Neural crest cell (in vitro differentiated cells): ENCODE measurements around the gene FRRS1. TPM values are rescaled to one million over a fixed set of nuclear protein-coding genes. Genes with fewer than 3 reads are reported as not detected.

ENCODE experiments used
- DNase-seq: peaks from one replicate; pipeline ENCODE4 v3.0.0; 2021; ENCODE audit warnings: low read depth, mixed read lengths, low spot score
- H3K27ac Mint-ChIP-seq: one replicate; pipeline ENCODE4 v1.8.0; 2021; ENCODE audit warnings: mild to moderate bottlenecking, mixed read lengths; ENCODE audit not compliant: unreplicated experiment
- H3K27me3 Mint-ChIP-seq: 2 replicates; pipeline ENCODE4 v1.8.0; 2021; ENCODE audit warnings: low read depth, mild to moderate bottlenecking, mixed read lengths
- H3K36me3 Mint-ChIP-seq: 2 replicates; pipeline ENCODE4 v1.8.0; 2021; ENCODE audit warnings: low read depth, mild to moderate bottlenecking, mixed read lengths
- H3K4me1 Mint-ChIP-seq: 2 replicates; pipeline ENCODE4 v1.8.0; 2021; ENCODE audit warnings: mixed read lengths
- H3K4me3 Mint-ChIP-seq: one replicate; pipeline ENCODE4 v1.8.0; 2021; ENCODE audit warnings: mild to moderate bottlenecking, mixed read lengths
- H3K9me3 Mint-ChIP-seq: 2 replicates; pipeline ENCODE4 v1.8.0; 2021; ENCODE audit warnings: mixed read lengths
- total RNA-seq: library from RNA; stranded (reverse); gene quantifications from 2 replicates; pipeline ENCODE4 v1.2.1, GENCODE V29; 2021
- TF ChIP-seq, protein P1 (sequence below): fragments of 200-600 bp; sonication (generic); conservative IDR thresholded peaks from 2 replicates; pipeline ENCODE4 v1.5.0; 2021; ENCODE audit warnings: antibody characterized with exemption, mild to moderate bottlenecking

FRRS1 gene
- total RNA-seq, 1 donor from 2014 or later = 8.2 TPM

DNA sequence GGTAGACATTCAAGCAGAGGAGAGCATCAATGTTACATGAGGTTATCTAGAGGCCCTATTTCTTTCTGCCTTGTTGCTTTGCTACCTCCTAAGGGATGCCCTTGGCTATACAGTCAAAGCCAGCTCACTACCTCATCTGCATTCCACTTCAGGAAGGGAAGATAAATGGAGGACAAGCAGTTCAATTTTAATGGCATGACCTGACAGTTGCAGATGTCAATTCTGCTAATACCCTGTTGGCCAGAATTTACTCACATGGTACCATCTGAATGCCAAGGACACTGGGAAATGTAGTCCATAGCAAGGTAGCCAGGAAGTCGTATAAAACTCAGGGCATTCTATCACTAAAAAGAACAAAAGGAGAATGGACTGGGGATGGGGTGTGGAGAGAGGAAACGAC lies 89.0 kb downstream of the FRRS1 start:
- no peaks in the 10 kb centered on the region for H3K36me3 Mint-ChIP-seq
- no peak for DNase-seq
- no peaks in the 10 kb centered on the region for H3K9me3 Mint-ChIP-seq
- H3K27ac Mint-ChIP-seq = no peak overlapping the region
- TF ChIP-seq, protein P1, sequence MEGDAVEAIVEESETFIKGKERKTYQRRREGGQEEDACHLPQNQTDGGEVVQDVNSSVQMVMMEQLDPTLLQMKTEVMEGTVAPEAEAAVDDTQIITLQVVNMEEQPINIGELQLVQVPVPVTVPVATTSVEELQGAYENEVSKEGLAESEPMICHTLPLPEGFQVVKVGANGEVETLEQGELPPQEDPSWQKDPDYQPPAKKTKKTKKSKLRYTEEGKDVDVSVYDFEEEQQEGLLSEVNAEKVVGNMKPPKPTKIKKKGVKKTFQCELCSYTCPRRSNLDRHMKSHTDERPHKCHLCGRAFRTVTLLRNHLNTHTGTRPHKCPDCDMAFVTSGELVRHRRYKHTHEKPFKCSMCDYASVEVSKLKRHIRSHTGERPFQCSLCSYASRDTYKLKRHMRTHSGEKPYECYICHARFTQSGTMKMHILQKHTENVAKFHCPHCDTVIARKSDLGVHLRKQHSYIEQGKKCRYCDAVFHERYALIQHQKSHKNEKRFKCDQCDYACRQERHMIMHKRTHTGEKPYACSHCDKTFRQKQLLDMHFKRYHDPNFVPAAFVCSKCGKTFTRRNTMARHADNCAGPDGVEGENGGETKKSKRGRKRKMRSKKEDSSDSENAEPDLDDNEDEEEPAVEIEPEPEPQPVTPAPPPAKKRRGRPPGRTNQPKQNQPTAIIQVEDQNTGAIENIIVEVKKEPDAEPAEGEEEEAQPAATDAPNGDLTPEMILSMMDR = no peak
- H3K4me3 Mint-ChIP-seq = no peak overlapping the region
- H3K27me3 Mint-ChIP-seq = no peaks in the 10 kb centered on the region
- peaks cover 26% of the 10 kb centered on the region for H3K4me1 Mint-ChIP-seq

DNA sequence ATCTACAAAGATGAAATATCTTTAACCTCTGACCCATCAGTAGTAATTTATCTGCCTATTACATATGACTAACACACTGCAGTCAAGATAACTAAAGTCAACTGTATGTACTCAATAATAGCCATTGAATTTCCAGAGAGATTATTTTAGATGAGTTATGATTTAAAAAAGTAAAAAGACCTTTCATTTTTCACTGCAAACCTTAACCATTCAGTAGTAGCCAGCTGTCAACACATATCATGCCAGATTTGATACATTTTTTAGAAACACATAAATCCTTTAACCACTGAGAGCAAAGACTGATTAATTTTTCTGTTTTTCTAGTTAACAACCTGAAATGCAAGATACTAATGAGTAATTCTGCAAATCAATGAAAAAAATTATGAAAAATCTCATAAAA lies 89.6 kb downstream of the FRRS1 start:
- no peak for DNase-seq
- Mint-ChIP-seq H3K4me1 (peaks cover 30% of the 10 kb centered on the region), H3K27ac (no peak overlapping the region), H3K36me3 (no peaks in the 10 kb centered on the region), H3K27me3 (no peaks in the 10 kb centered on the region), H3K9me3 (no peaks in the 10 kb centered on the region), H3K4me3 (no peak overlapping the region)
- TF ChIP-seq, protein P1 = no peak

DNA sequence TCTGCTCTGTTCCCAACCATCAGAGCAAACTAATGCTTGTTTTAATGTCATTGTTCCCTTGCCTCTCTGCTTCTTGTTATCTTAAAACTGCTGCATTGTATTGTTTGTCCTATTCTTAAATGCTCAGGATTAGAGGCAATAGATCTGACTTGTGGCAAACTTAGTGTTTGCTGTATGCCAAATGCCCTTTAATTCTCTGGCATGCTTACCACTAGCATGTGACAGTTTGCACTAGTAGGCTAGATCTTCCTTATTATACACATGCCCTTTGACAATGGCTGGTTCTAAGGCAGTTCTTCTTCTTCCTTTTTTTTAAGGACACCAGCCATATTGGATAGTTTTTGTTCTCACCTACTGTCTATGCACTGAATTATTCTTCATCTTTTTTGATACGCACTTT lies 90.4 kb downstream of the FRRS1 start:
- TF ChIP-seq, protein P1 = no peak
- Mint-ChIP-seq H3K9me3 (no peaks in the 10 kb centered on the region), H3K4me1 (peaks cover 30% of the 10 kb centered on the region), H3K4me3 (no peak overlapping the region), H3K36me3 (no peaks in the 10 kb centered on the region), H3K27me3 (no peaks in the 10 kb centered on the region), H3K27ac (no peak overlapping the region)
- DNase-seq = no peak

DNA sequence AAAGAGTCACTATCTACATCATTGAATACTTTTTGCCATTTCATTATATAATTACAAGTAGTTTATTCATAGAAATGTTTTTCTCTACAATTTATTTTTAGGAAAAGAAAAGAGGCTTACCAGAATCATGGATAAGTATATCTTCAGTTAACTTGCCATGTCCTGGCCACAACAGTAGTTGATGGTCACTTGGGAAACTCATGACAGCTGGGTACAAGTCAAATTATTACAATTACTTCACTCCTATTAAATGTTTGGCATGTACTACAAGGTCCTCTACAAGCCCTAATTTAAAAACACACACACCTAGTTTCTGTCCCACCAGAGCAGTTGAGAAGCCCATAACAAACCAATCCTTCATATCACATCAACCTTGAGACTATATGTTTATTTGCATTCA lies 91.1 kb downstream of the FRRS1 start:
- Mint-ChIP-seq H3K9me3 (no peaks in the 10 kb centered on the region), H3K4me3 (no peak overlapping the region), H3K27ac (no peak overlapping the region), H3K36me3 (no peaks in the 10 kb centered on the region), H3K4me1 (peaks cover 30% of the 10 kb centered on the region), H3K27me3 (no peaks in the 10 kb centered on the region)
- TF ChIP-seq, protein P1 = no peak
- DNase-seq = no peak

DNA sequence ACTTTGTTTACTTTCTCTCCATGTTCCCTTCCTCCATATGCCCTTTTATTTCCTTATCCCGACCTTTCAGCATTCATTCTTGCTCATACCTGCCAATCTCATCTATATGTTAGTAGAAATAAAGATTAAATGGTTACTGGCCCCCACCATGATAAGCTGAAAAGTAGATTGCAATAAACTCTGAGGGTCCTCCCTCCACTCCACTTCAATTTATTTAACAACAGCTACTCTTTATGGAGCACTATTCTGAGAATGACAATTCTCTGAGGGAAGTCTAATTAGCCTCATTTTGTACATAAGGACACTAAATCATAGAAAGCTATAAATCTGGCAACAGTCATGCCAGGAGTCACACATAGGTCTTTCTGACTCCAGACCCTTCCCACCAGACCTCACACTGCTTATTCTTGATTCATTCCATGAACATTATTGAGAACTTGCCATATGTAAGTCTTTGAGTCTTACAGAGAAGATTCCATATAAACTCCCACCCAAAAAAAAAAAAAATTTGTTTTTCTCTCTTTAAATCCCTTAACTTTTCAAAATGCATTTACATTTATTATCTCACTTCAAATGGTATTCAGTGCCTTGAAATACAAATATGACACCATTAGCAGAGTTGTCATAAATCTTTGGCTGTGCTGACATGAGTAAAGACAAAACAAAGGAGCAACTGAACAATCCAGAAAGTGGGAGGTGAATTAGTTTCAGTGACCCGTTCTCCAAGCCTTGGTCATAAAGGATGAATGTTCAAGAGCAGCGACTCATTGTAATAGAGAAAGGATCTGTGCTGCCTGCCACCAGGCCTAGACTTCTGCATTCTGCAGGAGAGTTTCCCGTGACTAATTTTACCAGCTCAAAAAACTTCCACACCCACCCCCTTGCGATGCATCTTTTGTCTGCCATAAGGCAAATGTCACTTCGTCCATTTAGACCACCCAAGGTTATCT lies 92.0 kb downstream of the FRRS1 start:
- peaks cover 30% of the 10 kb centered on the region for H3K4me1 Mint-ChIP-seq
- TF ChIP-seq, protein P1 = no peak
- H3K4me3 Mint-ChIP-seq = no peak overlapping the region
- H3K9me3 Mint-ChIP-seq = no peaks in the 10 kb centered on the region
- no peaks in the 10 kb centered on the region for H3K27me3 Mint-ChIP-seq
- H3K27ac Mint-ChIP-seq = no peak overlapping the region
- no peaks in the 10 kb centered on the region for H3K36me3 Mint-ChIP-seq
- no peak for DNase-seq
